Mesodermal cell (in vitro differentiated cells): ENCODE data around the gene BRI3BP.
"Not testable (repeated sequence)": the region's sequence is repeated elsewhere in the genome, so short reads cannot be mapped to it uniquely, and the experiment has no call there.

Source experiments
- H3K27ac ChIP-seq: 2 replicates; pipeline ENCODE4 v1.7.0; 2013; ENCODE audit warnings: mild to moderate bottlenecking, low read depth, low read length, moderate library complexity; ENCODE audit not compliant: severe bottlenecking
- H3K36me3 ChIP-seq: 2 replicates; pipeline ENCODE4 v1.7.1; 2013; ENCODE audit warnings: mild to moderate bottlenecking, low read length, moderate library complexity; ENCODE audit not compliant: control insufficient read depth, insufficient read depth
- H3K4me1 ChIP-seq: one replicate; pipeline ENCODE4 v1.7.1; 2013; ENCODE audit warnings: mild to moderate bottlenecking, low read length; ENCODE audit not compliant: insufficient read depth, control insufficient read depth, poor library complexity, severe bottlenecking
- H3K4me3 ChIP-seq: 2 replicates; pipeline ENCODE4 v1.7.0; 2013; ENCODE audit warnings: low read length, control low read depth, mild to moderate bottlenecking; ENCODE audit not compliant: insufficient read depth, poor library complexity, severe bottlenecking; ENCODE audit errors: extremely low read depth
- H3K9me3 ChIP-seq: 2 replicates; pipeline ENCODE4 v1.7.1; 2013; ENCODE audit warnings: mild to moderate bottlenecking, low read length, moderate library complexity; ENCODE audit not compliant: control insufficient read depth
- WGBS, 2 experiments: methylation state at CpG; one replicate each; pipeline ENCODE4 v1.1.5; 2013; ENCODE audit warnings: missing lambda C conversion rate in 2 of 2; ENCODE audit not compliant: insufficient coverage in 2 of 2; 5-methylcytosine and 5-hydroxymethylcytosine counted together

BRI3BP gene

DNA sequence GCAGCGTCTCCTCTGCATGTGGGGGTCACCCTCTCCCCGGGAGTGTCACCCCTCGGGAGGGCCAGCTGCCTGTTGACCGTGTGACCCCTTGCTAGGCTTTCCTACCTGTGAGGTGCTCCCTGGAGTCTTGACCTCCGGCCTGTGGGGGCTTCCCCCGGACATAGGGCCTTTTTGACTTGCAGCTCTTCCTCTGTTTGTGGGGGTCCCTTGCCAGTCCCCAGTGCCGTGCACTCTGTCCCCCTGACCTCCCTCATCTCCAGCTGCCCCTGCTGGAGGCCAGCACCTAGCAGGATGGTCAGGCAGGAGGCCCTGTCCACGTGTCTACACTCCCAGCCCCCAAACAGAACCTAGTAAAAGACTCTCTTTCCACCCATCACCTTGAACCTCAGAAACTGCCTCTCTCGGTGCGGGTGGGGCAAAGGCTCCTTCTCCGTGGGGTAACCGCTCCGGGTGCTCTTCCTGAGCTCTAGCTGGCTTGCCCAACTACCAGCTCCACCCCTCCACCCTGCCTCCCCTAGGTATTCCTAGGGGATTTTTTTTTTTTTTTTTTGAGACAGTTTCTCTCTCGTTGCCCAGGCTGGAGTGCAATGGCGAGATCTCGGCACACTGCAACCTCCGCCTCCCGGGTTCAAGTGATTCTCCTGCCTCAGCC is 72.6 kb downstream of the BRI3BP start:
- Histone ChIP-seq H3K4me1 (no peaks in the 10 kb centered on the region), H3K36me3 (peaks cover 2% of the 10 kb centered on the region), H3K9me3 (no peaks in the 10 kb centered on the region), H3K4me3 (peak overlapping the region; percentile 66), H3K27ac (no peak overlapping the region)
- 13 to 50% methylated on average over 7 to 13 of the region's 18 CpGs for WGBS, 2 experiments

DNA sequence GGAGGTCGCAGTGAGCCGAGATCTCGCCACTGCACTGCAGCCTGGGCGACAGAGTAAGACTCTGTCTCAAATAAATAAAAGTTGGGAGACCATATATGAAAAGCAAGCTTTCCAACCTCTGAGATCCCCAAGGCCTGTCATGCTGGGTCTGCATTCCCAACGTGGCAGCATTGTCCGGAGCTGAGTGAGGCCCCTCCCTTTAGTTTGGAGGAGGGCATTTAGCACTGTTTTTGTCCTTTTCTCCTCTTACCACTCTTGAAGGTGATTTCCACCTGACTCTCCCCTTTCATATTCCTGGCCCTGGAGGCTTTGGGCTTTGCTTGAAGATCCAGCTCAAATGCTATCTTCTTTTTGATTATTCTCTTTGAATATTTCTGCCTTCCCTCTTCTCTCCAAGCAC is 74.9 kb downstream of the BRI3BP start:
- 78 to 87% methylated on average over 6 of the region's 6 CpGs for WGBS, 2 experiments
- Histone ChIP-seq H3K4me3 (no peak overlapping the region), H3K9me3 (no peaks in the 10 kb centered on the region), H3K27ac (no peak overlapping the region), H3K4me1 (no peaks in the 10 kb centered on the region), H3K36me3 (peaks cover 13% of the 10 kb centered on the region)

GRCh38 chr12:125069616-125070015 is 76.2 kb downstream of the BRI3BP start:
- 95% methylated on average over 8 of the region's 8 CpGs for WGBS, 2 experiments
- Histone ChIP-seq H3K9me3 (no peaks in the 10 kb centered on the region), H3K27ac (no peak overlapping the region), H3K4me1 (no peaks in the 10 kb centered on the region), H3K4me3 (no peak overlapping the region), H3K36me3 (peaks cover 23% of the 10 kb centered on the region)

DNA sequence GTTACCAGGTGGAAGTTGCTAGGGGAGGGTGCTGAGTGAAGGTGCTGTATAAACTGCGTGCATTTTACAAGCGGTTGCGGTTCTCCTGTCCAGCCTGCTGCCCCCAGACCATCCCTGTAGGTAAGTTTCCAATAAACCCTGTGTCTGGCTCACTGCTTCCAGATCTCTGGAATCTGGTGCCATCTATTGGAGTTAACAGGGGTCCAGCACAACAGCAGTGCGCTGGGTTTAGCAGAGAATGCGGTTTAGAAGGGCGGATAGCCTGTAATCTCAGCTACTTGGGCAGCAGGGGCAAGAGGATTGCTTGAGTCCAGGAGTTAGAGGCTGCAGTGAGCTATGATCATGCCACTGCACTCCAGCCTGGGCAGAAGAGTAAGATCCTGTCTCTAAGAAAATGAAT is 76.7 kb downstream of the BRI3BP start:
- no peaks in the 10 kb centered on the region for H3K4me1 ChIP-seq
- no peaks in the 10 kb centered on the region for H3K9me3 ChIP-seq
- no peak overlapping the region for H3K4me3 ChIP-seq
- WGBS, 2 experiments, result 84 to 88% methylated on average over 6 of the region's 6 CpGs
- peaks cover 23% of the 10 kb centered on the region for H3K36me3 ChIP-seq
- no peak overlapping the region for H3K27ac ChIP-seq

- peaks cover 26% of the 10 kb centered on the region for H3K36me3 ChIP-seq
- no peak overlapping the region for H3K4me3 ChIP-seq
- H3K27ac ChIP-seq, result no peak overlapping the region
- no peaks in the 10 kb centered on the region for H3K9me3 ChIP-seq
- no peaks in the 10 kb centered on the region for H3K4me1 ChIP-seq
- 93 to 99% methylated on average over 5 to 10 of the region's 11 CpGs for whole genome bisulfite sequencing, 2 experiments
Observed at GRCh38 chr12:125070661-125071390, 77.4 kb downstream of the BRI3BP start.

DNA sequence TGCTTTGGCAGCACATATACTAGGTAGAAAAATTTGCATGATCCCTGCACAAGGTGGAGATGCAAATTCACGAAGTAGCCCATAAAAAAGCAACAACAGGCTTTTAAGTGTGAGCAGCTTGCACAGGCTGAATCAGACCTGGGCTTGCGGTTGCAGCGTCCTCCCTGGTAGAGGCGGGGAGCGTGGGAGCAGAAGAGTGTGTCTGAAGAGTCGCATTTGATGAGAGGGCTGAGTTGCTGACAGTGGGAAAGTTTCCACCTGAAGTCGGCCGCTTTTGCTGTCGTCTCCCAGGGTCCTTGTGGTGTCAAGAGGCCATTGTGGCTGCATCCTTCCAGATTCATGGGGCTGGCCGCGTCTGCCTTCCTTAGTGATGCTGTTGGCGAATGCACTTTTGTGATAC is 78.0 kb downstream of the BRI3BP start:
- H3K4me1 ChIP-seq, result no peaks in the 10 kb centered on the region
- 94 to 96% methylated on average over 8 to 11 of the region's 12 CpGs for WGBS, 2 experiments
- H3K27ac ChIP-seq, result no peak overlapping the region
- H3K4me3 ChIP-seq, result no peak overlapping the region
- H3K36me3 ChIP-seq, result peaks cover 32% of the 10 kb centered on the region
- H3K9me3 ChIP-seq, result no peaks in the 10 kb centered on the region

- Histone ChIP-seq H3K9me3 (no peaks in the 10 kb centered on the region), H3K4me3 (no peak overlapping the region), H3K4me1 (no peaks in the 10 kb centered on the region), H3K36me3 (peaks cover 43% of the 10 kb centered on the region), H3K27ac (no peak overlapping the region)
- WGBS, 2 experiments, result 88 to 100% methylated on average over 2 of the region's 2 CpGs
Observed at GRCh38 chr12:125072496-125072895, 79.1 kb downstream of the BRI3BP start.

GRCh38 chr12:125074294-125074693 is 80.8 kb downstream of the BRI3BP start:
- H3K27ac ChIP-seq, H3K4me3 ChIP-seq, H3K9me3 ChIP-seq, H3K4me1 ChIP-seq: not testable (repeated sequence)
- WGBS, 2 experiments, result 100% methylated on average over 1 of the region's 2 CpGs; no CpG with 5 or more reads in 1 of the 2 experiments
- peaks cover 55% of the 10 kb centered on the region for H3K36me3 ChIP-seq

- 95 to 99% methylated on average over 3 to 6 of the region's 6 CpGs for WGBS, 2 experiments
- Histone ChIP-seq H3K4me1 (no peaks in the 10 kb centered on the region), H3K4me3 (no peak overlapping the region), H3K9me3 (no peaks in the 10 kb centered on the region), H3K27ac (no peak overlapping the region), H3K36me3 (peaks cover 60% of the 10 kb centered on the region)
Observed at GRCh38 chr12:125076103-125076502, 82.7 kb downstream of the BRI3BP start.

DNA sequence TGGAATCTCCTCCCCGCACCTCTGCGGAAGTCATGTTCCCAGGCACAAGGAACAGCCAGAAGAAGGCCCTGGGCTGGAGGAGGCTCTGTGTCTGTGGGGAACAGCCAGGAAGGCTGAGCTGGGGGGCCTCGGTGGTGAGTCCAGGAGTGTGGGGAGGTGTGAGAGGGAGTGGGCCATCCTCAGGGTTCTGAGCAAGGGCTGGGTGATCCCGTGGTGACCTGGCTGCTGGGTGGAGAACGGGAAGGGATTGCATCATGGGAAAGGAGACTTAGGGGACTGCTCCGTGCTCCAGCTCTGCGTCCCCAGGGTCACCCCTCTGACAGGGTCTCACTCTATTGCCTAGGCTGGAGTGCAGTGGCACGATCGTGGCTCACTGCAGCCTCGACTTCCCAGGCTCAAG is 85.6 kb downstream of the BRI3BP start:
- 91 to 93% methylated on average over 10 of the region's 10 CpGs for WGBS, 2 experiments
- Histone ChIP-seq H3K36me3 (peaks cover 67% of the 10 kb centered on the region), H3K4me1 (no peaks in the 10 kb centered on the region), H3K4me3 (no peak overlapping the region), H3K9me3 (no peaks in the 10 kb centered on the region), H3K27ac (no peak overlapping the region)
